GM18508 (cell line): Measurements from ENCODE around the gene PABPN1.

Experiments
- ATAC-seq: cut with Tn5 transposase; IDR thresholded peaks from one replicate; pipeline ENCODE4 v1.9.1; 2021; ENCODE audit warnings: moderate number of reproducible peaks; ENCODE audit not compliant: insufficient read depth, unreplicated experiment

Gene PABPN1

DNA sequence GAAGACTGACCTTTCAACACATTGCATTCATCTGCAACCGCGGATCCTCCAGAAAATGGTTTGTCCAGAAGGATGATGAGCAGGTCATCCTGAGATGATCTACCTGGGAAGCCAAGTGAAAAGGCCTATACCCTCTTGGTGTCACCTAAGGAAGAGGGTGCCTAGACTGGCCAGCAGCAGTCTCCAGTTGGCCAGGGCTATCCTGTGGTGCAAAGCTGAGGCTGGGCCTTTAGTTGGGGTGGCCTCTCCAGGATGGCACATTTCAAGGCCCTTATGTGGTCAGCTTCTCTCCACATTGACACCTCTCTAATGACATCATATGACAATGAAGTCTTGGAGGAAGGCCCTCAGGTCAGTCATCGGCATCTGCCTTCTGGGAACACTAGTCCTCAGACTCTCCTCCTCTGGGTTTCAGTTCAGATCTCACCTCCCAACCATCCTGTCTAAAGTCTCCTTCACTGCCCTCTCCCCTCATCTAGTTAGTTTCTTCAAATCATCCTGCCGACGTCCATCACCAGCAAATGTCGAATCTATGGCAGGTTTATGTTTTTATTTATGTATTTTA lies 34.7 kb downstream of the PABPN1 start:
- ATAC-seq: no peak

DNA sequence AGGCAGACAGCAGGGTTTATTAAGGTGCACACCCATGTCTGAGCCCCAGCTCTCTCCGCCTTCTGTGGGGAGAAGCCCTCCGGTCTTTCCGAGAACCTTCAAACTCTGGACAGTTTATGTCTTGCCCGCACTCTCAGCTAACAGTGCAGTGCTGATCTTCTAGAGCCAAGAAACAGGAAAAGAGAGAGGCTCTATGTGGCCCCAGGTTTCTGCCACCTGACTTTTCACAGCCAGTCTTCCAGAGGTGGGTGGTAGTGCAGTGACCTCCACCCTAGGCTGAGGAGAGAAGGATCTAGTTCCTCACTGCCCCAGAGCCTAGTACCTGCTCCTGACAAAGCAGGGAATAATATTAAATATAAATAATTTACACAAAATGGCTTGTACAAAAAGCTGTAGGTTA lies 35.4 kb downstream of the PABPN1 start:
- ATAC-seq: no peak

DNA sequence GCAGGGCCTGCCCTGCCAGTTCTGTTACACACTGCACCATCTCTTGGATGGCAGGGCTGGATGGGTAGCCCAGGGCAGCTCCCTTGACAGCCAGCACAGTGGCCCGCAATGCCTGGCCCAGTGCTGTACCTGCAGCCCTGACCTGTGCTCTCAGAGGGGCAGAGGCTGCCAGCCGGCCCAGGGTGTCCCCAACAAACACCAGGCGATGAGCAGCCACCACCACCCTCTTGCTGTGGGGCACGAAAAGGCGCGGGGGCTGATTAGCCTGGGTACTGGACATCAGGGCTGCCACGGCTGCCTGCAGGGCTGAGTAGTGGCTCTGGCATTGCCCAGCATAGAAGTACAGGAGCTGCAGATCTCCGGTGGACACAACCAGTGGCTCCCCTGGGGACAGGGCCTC lies 36.0 kb downstream of the PABPN1 start:
- ATAC-seq: no peak

DNA sequence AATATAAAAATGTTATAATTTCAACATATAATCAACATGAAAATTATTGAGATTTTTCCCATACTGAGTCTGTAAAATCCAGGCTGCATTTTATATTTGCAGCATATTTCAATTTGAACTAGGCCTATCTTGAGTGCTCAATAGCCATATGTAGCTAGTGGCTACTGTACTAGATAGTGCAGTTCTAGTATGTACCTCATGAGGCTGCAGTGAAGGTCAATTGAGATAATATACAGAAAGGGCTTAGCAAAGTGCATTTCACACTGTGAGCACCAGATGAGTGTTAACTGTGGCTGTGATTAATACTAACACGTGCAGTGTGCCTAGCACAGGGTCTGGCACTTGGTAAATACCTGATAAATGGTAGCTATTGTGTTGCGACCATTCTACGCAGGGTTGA lies 36.8 kb downstream of the PABPN1 start:
- ATAC-seq: no peak

DNA sequence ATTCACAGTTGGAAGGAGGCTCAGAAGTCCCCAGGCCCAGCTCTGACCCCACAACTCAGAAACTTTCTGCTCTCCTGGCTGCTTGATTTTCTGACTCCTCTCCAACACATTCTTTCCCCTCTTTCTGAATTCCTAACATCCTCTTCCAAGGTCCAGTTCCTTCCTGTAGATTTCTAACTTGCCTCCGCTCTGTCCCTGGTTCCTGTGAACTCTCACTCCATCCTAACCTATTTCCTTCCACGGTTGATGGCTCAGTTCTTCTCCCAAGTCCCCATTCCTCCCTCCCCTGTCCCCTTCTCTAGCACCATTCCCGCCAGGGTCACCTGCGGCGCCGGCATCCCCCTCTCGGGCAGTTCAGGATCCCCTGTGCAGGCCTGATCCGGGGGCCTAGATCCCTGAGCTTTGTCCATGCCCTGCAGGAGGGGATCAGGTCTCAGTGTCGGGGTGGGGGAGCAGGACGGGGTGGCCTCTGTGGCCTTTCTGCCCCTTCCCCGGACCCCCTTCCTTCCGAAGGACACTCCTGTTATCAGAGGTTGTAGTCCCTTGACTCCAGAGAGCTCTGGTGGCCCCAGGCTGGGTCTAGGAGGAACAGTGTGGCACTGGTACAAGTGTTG lies 37.4 kb downstream of the PABPN1 start:
- no peak for ATAC-seq

DNA sequence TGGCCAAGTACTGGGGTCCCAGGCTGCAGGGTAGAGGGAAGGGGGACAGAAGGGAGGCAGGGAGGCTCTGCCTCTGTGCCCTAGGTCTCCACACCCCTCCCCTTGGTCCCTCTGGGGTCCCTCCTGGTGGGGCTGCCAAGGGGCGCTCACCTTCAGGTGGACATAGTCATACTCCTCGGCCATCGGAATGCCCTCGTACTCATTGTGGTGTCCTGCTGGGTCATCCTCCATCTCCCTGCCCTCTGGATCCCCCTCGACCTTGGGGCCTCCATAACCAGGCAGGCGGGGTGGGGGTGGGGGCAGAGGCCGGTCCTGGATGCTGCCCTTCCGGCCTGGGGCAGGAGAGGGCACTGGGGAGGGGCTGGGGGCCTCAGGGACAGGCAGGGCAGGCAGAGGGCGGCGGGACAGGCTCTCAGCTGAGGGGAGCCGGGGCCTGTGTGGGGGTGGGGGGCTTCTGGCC lies 37.9 kb downstream of the PABPN1 start:
- ATAC-seq: no peak

DNA sequence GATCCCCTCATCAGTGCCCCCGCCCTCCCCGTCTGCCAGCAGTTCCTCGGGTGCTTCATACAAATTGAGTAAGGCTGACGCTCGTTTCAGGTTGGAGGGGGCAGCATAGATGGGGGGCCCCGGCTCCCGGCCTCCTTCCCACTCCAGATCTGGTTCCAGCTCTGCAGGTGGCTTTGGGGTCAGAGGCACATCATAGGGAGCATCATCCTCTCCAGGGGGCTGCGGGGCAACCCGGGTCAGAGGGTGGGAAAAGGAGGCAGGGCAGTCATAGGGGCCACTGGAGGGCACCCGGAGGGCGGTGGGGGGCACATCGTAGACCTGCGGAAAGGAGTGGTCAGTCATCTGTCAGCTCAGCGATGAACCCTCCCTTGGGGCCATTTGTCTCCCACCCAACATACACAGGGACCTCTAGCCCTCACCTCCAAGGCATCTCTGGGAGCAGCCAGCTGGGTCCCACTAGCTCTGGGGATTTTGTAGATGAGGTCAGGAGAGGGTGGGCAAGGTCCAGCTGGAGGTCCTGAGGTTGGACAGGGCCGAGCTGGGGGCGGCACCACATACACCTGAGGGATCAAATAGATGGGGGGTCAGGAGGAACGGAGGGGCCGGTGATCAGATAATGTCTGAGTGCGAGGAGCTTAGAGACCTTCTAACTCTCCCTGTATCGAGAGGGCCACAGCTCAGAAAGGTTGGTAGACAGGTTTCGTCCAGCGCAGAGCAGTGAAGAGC lies 38.6 kb downstream of the PABPN1 start:
- no peak for ATAC-seq

DNA sequence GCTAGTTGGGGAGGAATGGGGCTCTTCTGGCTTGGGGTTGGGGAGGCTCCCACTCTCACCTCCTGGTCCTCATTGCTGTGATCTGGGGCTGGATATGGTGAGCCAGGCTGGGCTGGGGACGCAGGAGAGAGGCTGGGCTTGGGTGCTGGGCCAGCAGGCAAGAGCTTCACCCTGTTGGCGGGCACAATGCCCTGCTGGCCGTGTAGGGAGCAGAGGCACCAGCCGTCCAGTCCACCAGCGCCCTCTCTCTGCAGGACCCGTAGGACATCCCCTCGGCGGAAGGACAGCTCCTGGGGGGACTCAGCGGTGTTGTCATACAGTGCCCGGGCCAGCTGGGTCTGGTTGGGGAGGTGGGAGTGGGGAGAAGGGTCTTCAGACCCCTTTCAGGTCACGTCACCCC lies 39.2 kb downstream of the PABPN1 start:
- no peak for ATAC-seq

DNA sequence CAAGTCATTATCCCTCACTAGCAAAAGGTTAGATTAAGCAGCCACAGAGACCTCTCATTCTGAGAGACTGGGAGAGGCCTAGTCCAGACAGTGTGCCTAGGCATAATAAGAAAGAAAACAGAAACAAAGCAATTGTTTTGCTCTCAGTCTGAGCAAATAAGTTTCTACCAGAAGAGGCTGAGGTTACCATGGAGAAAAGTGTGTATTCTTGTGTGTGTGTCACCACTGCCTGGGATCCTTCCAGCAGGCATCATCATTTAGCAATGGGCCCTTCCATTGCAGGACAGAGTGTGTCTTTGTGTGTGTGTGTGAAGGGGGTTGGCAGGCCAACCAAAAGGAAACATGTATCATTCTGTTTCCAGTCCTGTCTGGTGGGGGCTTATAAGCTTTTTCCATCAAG lies 40.1 kb downstream of the PABPN1 start:
- ATAC-seq: no peak

DNA sequence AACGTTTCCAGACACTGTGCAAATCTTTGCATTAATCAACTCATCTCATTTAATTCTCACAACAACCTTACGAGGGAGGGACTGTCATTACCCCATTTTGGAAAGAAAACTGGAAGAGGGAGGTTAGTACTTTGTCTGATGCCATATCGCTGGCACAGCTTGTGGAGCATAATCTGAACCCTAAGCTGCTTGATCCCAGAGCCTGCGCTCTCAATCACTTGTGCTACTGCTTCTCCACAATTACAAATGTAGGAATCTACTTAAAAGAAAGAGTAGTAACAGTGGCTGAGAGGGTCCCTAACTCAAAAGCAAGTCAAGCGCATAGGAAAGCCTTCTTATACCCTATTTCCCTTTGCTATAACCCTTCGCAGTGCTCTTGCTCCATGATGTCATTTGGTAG lies 40.5 kb downstream of the PABPN1 start:
- ATAC-seq: no peak

DNA sequence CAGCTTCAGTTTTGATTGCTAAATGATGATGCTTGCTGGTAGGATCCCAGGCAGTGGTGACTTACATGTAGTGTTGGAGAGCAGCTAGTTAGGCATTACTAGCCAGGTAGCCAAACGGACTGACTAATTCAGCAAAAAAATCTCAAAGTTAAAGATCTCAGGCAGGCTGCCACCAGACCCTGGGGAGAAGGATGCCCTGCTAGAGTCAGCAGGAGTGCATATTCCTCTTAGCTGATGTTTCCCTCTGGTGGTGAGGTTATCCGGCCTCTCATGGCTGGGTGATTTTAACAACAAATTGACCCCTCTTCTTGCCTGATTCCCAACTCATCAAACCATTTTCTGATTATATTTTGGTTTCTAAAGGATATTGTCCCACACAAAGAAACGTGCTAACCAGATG lies 40.9 kb downstream of the PABPN1 start:
- ATAC-seq: no peak

DNA sequence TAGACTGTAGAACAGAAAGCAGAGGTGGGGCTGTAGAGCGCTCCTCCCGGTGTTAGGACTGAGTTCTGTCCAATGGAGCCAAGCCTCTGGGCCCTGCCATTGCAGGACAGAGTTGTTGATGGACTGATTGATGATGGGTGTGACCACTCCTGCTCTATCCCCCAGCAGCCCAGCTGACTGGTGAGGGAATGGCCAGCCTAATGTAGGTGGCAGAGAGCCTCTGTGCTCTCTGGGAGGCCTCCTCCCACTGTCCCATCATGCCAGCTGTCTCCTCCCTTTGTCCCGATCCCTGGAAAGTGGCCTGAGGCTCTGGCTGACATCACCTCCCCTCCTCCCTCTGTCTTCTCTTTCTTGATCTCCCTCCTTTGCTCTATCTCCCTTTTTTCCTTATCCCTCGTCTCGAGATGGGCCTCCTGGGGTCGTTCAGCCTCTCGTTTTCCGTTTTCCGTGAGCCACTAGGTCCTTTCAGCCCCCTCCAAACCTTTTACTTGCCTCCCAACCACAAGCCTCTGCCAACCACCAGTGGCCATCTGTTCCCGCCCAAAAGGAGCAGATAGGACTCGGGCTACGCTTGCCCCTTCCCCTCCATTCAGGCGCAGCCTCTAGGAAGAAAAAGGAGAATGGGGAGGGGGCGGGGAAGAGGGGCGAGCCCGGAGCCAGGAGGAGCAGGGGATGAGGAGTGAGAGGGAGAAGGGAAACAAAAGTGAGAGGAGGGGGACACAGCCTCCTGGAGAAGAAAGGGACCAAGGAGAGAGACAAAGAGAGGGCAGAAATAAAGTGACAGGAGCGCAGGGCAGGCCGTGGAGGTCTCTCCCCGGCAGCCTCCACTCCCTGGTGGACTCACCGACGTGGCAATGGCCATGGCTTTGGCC lies 43.1 kb downstream of the PABPN1 start:
- ATAC-seq: no peak

DNA sequence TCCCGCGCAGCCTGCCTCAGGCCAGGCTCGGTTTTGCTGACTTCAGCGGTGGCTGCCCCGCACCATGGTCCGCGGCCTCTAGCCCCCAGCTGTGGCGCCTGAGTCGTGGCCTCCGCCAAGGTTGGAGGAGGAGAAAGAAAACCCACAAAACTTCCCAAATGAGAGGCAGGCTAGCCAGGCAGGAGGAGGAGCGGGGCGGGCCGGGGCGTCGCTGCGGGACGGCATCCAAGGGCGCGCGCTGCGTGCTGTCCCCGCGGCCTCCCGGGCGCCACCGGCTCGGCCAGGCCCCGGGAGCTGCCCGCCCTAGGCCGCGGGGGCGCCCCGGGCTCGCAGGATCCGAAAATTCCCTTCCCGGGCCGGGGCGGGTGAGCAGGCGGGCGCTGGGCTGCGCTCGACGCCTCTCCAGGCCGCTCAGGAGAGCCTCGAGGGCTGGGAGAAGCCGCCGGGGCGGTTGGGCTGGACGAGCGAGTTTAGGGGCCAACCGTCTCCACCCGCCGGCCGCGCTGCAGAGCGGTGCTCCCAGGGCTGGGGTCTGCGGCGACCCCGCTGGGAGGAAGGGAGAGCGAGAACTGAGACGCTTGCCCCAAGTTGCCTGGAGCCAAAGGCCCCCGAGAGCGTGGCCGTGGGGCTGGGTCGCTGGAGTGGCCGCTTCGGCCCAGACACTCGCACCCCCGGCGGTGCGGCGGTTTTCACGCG lies 43.9 kb downstream of the PABPN1 start, which contains the start of gene EFS:
Gene EFS (minus strand): TSS at position 137 of the 696 bp plus-strand sequence. CDS start 147 bp downstream, outside the sequence.
- no peak for ATAC-seq

DNA sequence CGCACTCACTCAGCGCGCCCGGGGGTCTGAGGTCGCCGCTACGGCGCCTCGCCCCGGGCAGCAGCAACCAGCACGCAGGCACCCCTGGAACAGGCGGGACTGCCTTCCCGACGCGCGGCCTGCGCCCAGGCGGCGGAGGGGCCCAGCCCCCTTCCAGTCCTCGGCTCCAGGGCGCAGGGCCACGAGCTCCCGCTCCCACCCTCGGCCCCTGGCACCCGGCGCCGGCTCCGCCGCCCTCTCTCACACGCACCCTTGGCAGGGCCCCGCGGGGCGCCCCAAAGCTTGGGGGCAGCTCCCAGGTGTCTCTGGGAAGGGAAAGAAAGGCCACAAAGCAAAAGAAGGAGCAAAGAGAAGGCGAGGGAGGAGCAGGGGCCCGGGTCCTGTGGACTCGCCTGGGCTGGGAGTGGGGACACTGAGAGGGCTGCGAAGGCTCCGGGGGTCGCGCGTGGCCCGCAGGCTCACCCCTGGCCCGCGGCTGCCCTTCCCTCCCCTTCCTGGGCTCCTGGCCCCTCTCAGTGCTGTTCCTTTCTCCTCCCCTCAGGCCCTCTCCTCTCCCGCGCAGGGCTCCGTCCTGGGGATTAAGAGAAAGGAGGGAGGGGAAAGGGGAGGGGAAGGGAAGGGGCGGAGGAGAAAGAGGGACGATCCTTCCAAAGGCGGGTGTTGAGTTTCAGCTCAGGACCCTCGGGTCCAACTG lies 44.6 kb downstream of the PABPN1 start:
- ATAC-seq: no peak

DNA sequence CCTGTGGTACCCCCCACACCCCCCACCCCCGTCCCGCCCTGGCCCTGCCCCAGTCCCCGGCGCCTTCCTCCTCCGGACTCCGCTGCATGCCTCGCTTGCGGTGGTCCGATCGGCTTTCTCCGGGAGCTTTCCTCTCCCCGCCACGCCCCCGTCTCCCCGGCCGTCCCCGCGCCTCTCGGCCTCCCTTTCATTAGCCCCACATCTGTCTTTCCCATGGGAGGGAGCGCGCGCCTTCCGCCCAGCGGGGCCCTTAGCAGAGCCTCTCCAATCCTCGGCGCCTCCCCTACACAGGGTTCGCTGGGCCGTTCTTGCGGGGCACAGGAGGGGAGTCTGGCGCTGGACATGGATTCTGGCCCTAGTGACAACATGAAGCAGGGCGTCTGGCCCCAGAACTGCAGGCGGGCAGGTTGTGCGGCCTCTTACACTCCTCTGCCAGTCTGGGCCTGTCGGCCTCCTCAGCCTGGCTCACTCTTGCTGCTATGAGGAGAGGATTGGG lies 45.2 kb downstream of the PABPN1 start:
- no peak for ATAC-seq

DNA sequence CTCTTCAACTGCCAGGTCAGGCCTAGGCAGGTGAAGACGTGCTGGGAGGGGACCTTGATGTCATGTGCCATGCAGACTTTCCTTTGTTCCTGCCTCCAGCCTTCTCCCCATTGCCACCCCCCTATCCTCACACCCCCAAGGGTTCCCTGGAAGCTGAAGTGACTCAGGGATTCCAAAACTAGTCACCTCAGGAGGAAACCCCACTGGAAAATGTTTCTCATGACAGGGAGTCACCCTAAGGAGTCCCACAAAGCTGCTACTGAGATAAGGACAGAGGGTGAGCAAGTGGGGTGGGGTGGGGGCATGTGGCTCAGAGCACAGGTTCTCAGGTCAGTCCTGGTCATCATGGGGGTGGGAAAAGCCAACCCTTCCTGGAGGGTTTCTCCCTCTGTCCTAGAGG lies 49.0 kb downstream of the PABPN1 start:
- ATAC-seq: no peak

DNA sequence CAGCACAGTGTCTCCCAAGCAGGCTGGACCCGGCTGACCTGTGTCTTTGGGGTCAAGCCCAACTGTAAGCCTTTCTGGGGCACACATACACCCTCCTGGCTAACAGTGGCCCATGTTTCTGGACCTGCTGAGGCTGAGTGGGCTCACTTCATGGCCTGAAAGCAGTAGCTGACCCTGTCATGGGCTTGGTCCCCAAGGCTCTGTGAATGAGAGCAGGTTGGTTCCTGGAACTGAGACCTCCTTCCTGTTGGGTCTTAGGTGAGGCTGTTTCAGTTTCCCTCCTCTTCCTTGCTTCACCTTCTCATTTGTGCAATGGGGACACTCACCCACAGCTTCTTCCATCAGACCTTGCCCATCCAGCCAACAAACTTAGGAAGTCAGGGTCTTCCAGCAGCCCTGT lies 50.6 kb downstream of the PABPN1 start:
- ATAC-seq: no peak

DNA sequence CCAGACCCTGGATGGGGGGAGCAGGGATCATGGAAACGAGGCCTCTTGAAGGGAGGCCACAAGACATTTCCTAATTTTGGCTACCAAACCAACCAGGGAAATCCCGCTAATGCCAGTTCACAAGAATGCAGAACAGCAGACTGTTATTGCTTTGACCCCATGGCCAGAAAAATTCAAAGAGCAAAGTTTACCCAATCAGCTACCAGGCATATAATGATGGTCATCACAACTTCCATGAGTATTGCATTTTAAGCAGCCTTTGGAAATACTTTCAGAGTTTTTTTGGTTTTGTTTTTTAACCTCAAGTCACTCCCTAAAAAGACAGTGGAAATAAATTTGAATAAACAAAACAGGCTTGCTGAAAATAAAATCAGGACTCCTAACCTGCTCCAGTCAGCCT lies 51.3 kb downstream of the PABPN1 start, which contains the start of gene IL25:
Gene IL25 (plus strand): TSS at position 301 of the 400 bp plus-strand sequence.
- ATAC-seq: no peak

DNA sequence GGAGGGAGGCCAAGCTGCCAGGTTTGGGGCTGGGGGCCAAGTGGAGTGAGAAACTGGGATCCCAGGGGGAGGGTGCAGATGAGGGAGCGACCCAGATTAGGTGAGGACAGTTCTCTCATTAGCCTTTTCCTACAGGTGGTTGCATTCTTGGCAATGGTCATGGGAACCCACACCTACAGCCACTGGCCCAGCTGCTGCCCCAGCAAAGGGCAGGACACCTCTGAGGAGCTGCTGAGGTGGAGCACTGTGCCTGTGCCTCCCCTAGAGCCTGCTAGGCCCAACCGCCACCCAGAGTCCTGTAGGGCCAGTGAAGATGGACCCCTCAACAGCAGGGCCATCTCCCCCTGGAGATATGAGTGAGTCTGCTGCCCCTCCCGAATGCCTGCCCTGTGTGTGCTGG lies 51.8 kb downstream of the PABPN1 start:
- ATAC-seq: no peak
